ENCODE data around the gene FBXW7.

Gene FBXW7

GRCh38 chr4:152346526-152346925 is 189.4 kb downstream of the FBXW7 start:
- Histone ChIP-seq H4K91ac (ENCODE audit: low read depth, low read length) (no peak overlapping the region), H4K12ac (ENCODE audit: low read depth, low read length) (no peak overlapping the region), H3K27me3 (ENCODE audit: insufficient read depth, low read length) (no peaks in the 10 kb centered on the region), H3K9me3 (ENCODE audit: insufficient read depth, low read depth, low read length) (no peaks in the 10 kb centered on the region), H4K8ac (ENCODE audit: low read depth, low read length) (no peak overlapping the region), H3K36me3 (ENCODE audit: control insufficient read depth in 1 of 2, insufficient read depth in 2 of 2, low read length in 2 of 2) (peaks cover 0 to 2% of the 10 kb centered on the region in 2 experiments), H2BK12ac (ENCODE audit: low read length) (no peak overlapping the region), H2BK120ac (ENCODE audit: insufficient read depth, low read length, poor library complexity) (no peak overlapping the region), H3K18ac (ENCODE audit: low read length) (no peak overlapping the region), H3K4me1 (ENCODE audit: control insufficient read depth in 1 of 2, insufficient read depth in 2 of 2, low read length in 2 of 2) (no peaks in the 10 kb centered on the region), H3K14ac (ENCODE audit: low read length) (no peak overlapping the region), H3K4ac (ENCODE audit: low read depth, low read length) (no peak overlapping the region), H2BK5ac (ENCODE audit: low read depth, low read length, poor library complexity) (no peak overlapping the region), H2AK5ac (ENCODE audit: low read length) (no peak overlapping the region), H3K79me1 (ENCODE audit: low read length) (no peaks in the 10 kb centered on the region), H2AFZ (ENCODE audit: insufficient read depth, low read length, poor library complexity) (no peak overlapping the region), H3K4me2 (ENCODE audit: low read length) (no peak overlapping the region), H3K23ac (ENCODE audit: low read length) (no peak overlapping the region), H3K9ac (ENCODE audit: low read length) (no peak overlapping the region), H3K27ac (ENCODE audit: low read depth, low read length) (no peak overlapping the region), H3K4me3 (ENCODE audit: low read depth, low read length) (no peak overlapping the region), H3K79me2 (ENCODE audit: control insufficient read depth, insufficient read depth, low read length, poor library complexity) (no peaks in the 10 kb centered on the region)
- no peak for DNase-seq
- no CpG with 5 or more reads among the region's 2 CpGs for WGBS (ENCODE audit: extremely low coverage, insufficient coverage, insufficient read length)

- Histone ChIP-seq H3K4me1 (ENCODE audit: control insufficient read depth in 1 of 2, insufficient read depth in 2 of 2, low read length in 2 of 2) (no peaks in the 10 kb centered on the region), H3K27ac (ENCODE audit: low read depth, low read length) (no peak overlapping the region), H3K18ac (ENCODE audit: low read length) (no peak overlapping the region)
Observed at GRCh38 chr4:152344001-152344400, 191.9 kb downstream of the FBXW7 start.

GRCh38 chr4:152342293-152342692 is 193.6 kb downstream of the FBXW7 start:
- Histone ChIP-seq H2AFZ (ENCODE audit: insufficient read depth, low read length, poor library complexity) (no peak overlapping the region), H3K18ac (ENCODE audit: low read length) (no peak overlapping the region), H3K79me1 (ENCODE audit: low read length) (no peaks in the 10 kb centered on the region), H4K8ac (ENCODE audit: low read depth, low read length) (no peak overlapping the region), H2BK12ac (ENCODE audit: low read length) (no peak overlapping the region), H3K9me3 (ENCODE audit: insufficient read depth, low read depth, low read length) (no peaks in the 10 kb centered on the region), H4K12ac (ENCODE audit: low read depth, low read length) (no peak overlapping the region), H2BK120ac (ENCODE audit: insufficient read depth, low read length, poor library complexity) (no peak overlapping the region), H3K23ac (ENCODE audit: low read length) (no peak overlapping the region), H4K91ac (ENCODE audit: low read depth, low read length) (no peak overlapping the region), H2BK5ac (ENCODE audit: low read depth, low read length, poor library complexity) (no peak overlapping the region), H3K36me3 (ENCODE audit: control insufficient read depth in 1 of 2, insufficient read depth in 2 of 2, low read length in 2 of 2) (peaks cover 0 to 2% of the 10 kb centered on the region in 2 experiments), H3K14ac (ENCODE audit: low read length) (no peak overlapping the region), H3K9ac (ENCODE audit: low read length) (no peak overlapping the region), H3K79me2 (ENCODE audit: control insufficient read depth, insufficient read depth, low read length, poor library complexity) (no peaks in the 10 kb centered on the region), H3K27me3 (ENCODE audit: insufficient read depth, low read length) (no peaks in the 10 kb centered on the region), H3K4me2 (ENCODE audit: low read length) (no peak overlapping the region), H3K4ac (ENCODE audit: low read depth, low read length) (no peak overlapping the region), H3K4me1 (ENCODE audit: control insufficient read depth in 1 of 2, insufficient read depth in 2 of 2, low read length in 2 of 2) (no peaks in the 10 kb centered on the region), H3K27ac (ENCODE audit: low read depth, low read length) (no peak overlapping the region), H2AK5ac (ENCODE audit: low read length) (no peak overlapping the region), H3K4me3 (ENCODE audit: low read depth, low read length) (no peak overlapping the region)
- WGBS (ENCODE audit: extremely low coverage, insufficient coverage, insufficient read length) = no CpG with 5 or more reads among the region's 3 CpGs
- no peak for DNase-seq

More at GRCh38 chr4:152344001-152344400, 191.9 kb downstream of the FBXW7 start:
- no peak overlapping the region for H2AK5ac ChIP-seq (ENCODE audit: low read length)
- no peak overlapping the region for H4K8ac ChIP-seq (ENCODE audit: low read depth, low read length)
- peaks cover 0 to 2% of the 10 kb centered on the region in 2 experiments for H3K36me3 ChIP-seq (ENCODE audit: control insufficient read depth in 1 of 2, insufficient read depth in 2 of 2, low read length in 2 of 2)
- H3K27me3 ChIP-seq (ENCODE audit: insufficient read depth, low read length) = no peaks in the 10 kb centered on the region
- H3K9ac ChIP-seq (ENCODE audit: low read length) = no peak overlapping the region
- no peak overlapping the region for H3K4me3 ChIP-seq (ENCODE audit: low read depth, low read length)
- H3K79me2 ChIP-seq (ENCODE audit: control insufficient read depth, insufficient read depth, low read length, poor library complexity) = no peaks in the 10 kb centered on the region
- H3K14ac ChIP-seq (ENCODE audit: low read length) = no peak overlapping the region
- H4K12ac ChIP-seq (ENCODE audit: low read depth, low read length) = no peak overlapping the region
- H3K4me2 ChIP-seq (ENCODE audit: low read length) = no peak overlapping the region
- no peak overlapping the region for H3K4ac ChIP-seq (ENCODE audit: low read depth, low read length)
- no peak overlapping the region for H2AFZ ChIP-seq (ENCODE audit: insufficient read depth, low read length, poor library complexity)
- no peak overlapping the region for H2BK12ac ChIP-seq (ENCODE audit: low read length)
- no peak overlapping the region for H3K23ac ChIP-seq (ENCODE audit: low read length)
- no peak overlapping the region for H2BK120ac ChIP-seq (ENCODE audit: insufficient read depth, low read length, poor library complexity)
- H3K79me1 ChIP-seq (ENCODE audit: low read length) = no peaks in the 10 kb centered on the region
- H2BK5ac ChIP-seq (ENCODE audit: low read depth, low read length, poor library complexity) = no peak overlapping the region
- no peak overlapping the region for H4K91ac ChIP-seq (ENCODE audit: low read depth, low read length)
- no peak for DNase-seq
- H3K9me3 ChIP-seq (ENCODE audit: insufficient read depth, low read depth, low read length) = no peaks in the 10 kb centered on the region

GRCh38 chr4:152340818-152341217 is 195.1 kb downstream of the FBXW7 start:
- Histone ChIP-seq H4K12ac (ENCODE audit: low read depth, low read length) (no peak overlapping the region), H3K79me2 (ENCODE audit: control insufficient read depth, insufficient read depth, low read length, poor library complexity) (no peaks in the 10 kb centered on the region), H3K4me1 (ENCODE audit: control insufficient read depth in 1 of 2, insufficient read depth in 2 of 2, low read length in 2 of 2) (no peaks in the 10 kb centered on the region), H2BK5ac (ENCODE audit: low read depth, low read length, poor library complexity) (no peak overlapping the region), H3K9ac (ENCODE audit: low read length) (no peak overlapping the region), H3K4ac (ENCODE audit: low read depth, low read length) (no peak overlapping the region), H3K79me1 (ENCODE audit: low read length) (no peaks in the 10 kb centered on the region), H2AFZ (ENCODE audit: insufficient read depth, low read length, poor library complexity) (no peak overlapping the region), H3K27me3 (ENCODE audit: insufficient read depth, low read length) (no peaks in the 10 kb centered on the region), H4K91ac (ENCODE audit: low read depth, low read length) (no peak overlapping the region), H2AK5ac (ENCODE audit: low read length) (no peak overlapping the region), H3K18ac (ENCODE audit: low read length) (no peak overlapping the region), H3K4me3 (ENCODE audit: low read depth, low read length) (no peak overlapping the region), H2BK12ac (ENCODE audit: low read length) (no peak overlapping the region), H3K27ac (ENCODE audit: low read depth, low read length) (no peak overlapping the region), H3K9me3 (ENCODE audit: insufficient read depth, low read depth, low read length) (no peaks in the 10 kb centered on the region), H4K8ac (ENCODE audit: low read depth, low read length) (no peak overlapping the region), H2BK120ac (ENCODE audit: insufficient read depth, low read length, poor library complexity) (no peak overlapping the region), H3K4me2 (ENCODE audit: low read length) (no peak overlapping the region), H3K23ac (ENCODE audit: low read length) (no peak overlapping the region), H3K14ac (ENCODE audit: low read length) (no peak overlapping the region), H3K36me3 (ENCODE audit: control insufficient read depth in 1 of 2, insufficient read depth in 2 of 2, low read length in 2 of 2) (no peaks in the 10 kb centered on the region)
- WGBS (ENCODE audit: extremely low coverage, insufficient coverage, insufficient read length) = no CpG with 5 or more reads among the region's 3 CpGs
- no peak for DNase-seq
